HCT116 (cell line): ENCODE measurements around the gene NLGN3. TPM values are rescaled to one million over a fixed set of nuclear protein-coding genes. Genes with fewer than 3 reads are reported as not detected.

Experiments used
- ATAC-seq: fragments of 200-7000 bp; cut with Tn5 transposase; 2 replicates; pipeline ENCODE4 v1.9.1; 2020; ENCODE audit warnings: mild to moderate bottlenecking, moderate library complexity
- BruUV-seq: library from RNA; stranded (reverse); fragments of 400-500 nt; replicated peaks from 2 replicates; lab custom pipeline; 2021; lab: Mats Ljungman, UMichigan
- CTCF ChIA-PET: fragments of 300-600 bp; sonication (Branson Sonifier 250); formaldehyde crosslinking; loops from one replicate; lab custom pipeline; 2021; ENCODE audit warnings: antibody characterized with exemption; lab: Charles Lee
- POLR2A ChIA-PET: fragments of 300-600, 350-600 bp; sonication (Branson Sonifier 250); formaldehyde crosslinking; loops from one replicate; lab custom pipeline; 2021; ENCODE audit warnings: antibody characterized with exemption; lab: Charles Lee
- RAD21 ChIA-PET, 2 experiments: fragments of 300-600 bp; sonication (Branson Sonifier 250); formaldehyde crosslinking; loops; one replicate each; lab custom pipeline; 2023; ENCODE audit warnings: low total read pairs in 2 of 2; ENCODE audit not compliant: uncharacterized antibody in 2 of 2, unreplicated experiment in 2 of 2, low non-redundant PET in 1 of 2; lab: Charles Lee
- DNase-seq: peaks from one replicate; pipeline ENCODE4 v3.0.0-alpha.2; 2010; ENCODE audit warnings: low read depth, low spot score
- H2AFZ ChIP-seq: fragments of 200-600 bp; shearing (Covaris generic), sonication (generic); 2 replicates; pipeline ENCODE4 v1.6.1; 2017; ENCODE audit warnings: low read depth, mixed run types, mixed read lengths, antibody characterized with exemption, low read length; ENCODE audit not compliant: poor library complexity, severe bottlenecking
- H3K27ac ChIP-seq: 2 replicates; pipeline ENCODE4 v1.5.1; 2012; ENCODE audit warnings: low read depth, low read length
- H3K27me3 ChIP-seq: fragments of 200-600 bp; sonication (generic); 2 replicates; pipeline ENCODE4 v1.6.1; 2016; ENCODE audit warnings: mixed run types, low read length, mixed read lengths; ENCODE audit not compliant: insufficient read depth
- H3K36me3 ChIP-seq, 2 experiments: fragments of 200-500 bp in 1 of 2; fragments of 200-600 bp in 1 of 2; sonication (Bioruptor generic) in 1 of 2; sonication (generic) in 1 of 2; 2 replicates each; pipeline versions ENCODE4 v1.5.1 to v1.6.1; 2014 to 2016; ENCODE audit warnings: low read length in 2 of 2, inconsistent platforms in 1 of 2, mixed read lengths in 1 of 2, mixed run types in 1 of 2; ENCODE audit not compliant: insufficient read depth in 2 of 2, control insufficient read depth in 1 of 2
- H3K4me1 ChIP-seq, 2 experiments: fragments of 200-600 bp in 1 of 2; sonication (generic) in 1 of 2; 2 replicates each; pipeline versions ENCODE4 v1.5.1 to v1.6.1; 2012 to 2017; ENCODE audit warnings: low read length in 2 of 2, inconsistent platforms in 1 of 2, mild to moderate bottlenecking in 1 of 2, mixed read lengths in 1 of 2, mixed run types in 1 of 2, moderate library complexity in 1 of 2; ENCODE audit not compliant: insufficient read depth in 2 of 2, control insufficient read depth in 1 of 2
- H3K4me2 ChIP-seq: fragments of 200-600 bp; sonication (generic); 2 replicates; pipeline ENCODE4 v1.6.1; 2017; ENCODE audit warnings: mixed run types, low read length, mixed read lengths
- H3K4me3 ChIP-seq, 2 experiments: fragments of 200-600 bp in 1 of 2; sonication (generic) in 1 of 2; replicated peaks in 1 of 2; 2 replicates each; pipeline ENCODE4 v1.5.1; 2011 to 2016; ENCODE audit warnings: low read length in 2 of 2, control low read depth in 1 of 2, low read depth in 1 of 2, mild to moderate bottlenecking in 1 of 2, mixed read lengths in 1 of 2, mixed run types in 1 of 2
- H3K79me2 ChIP-seq: fragments of 200-600 bp; sonication (generic); 2 replicates; pipeline ENCODE4 v1.6.1; 2017; ENCODE audit warnings: mild to moderate bottlenecking, mixed run types, low read length, moderate library complexity, mixed read lengths; ENCODE audit not compliant: insufficient read depth
- H3K9ac ChIP-seq: fragments of 200-600 bp; sonication (generic); 2 replicates; pipeline ENCODE4 v1.6.1; 2016; ENCODE audit warnings: low read length, mixed read lengths
- H3K9me2 ChIP-seq: fragments of 200-600 bp; sonication (generic), shearing (Covaris generic); 2 replicates; pipeline ENCODE4 v1.6.1; 2017; ENCODE audit warnings: mixed run types, mild to moderate bottlenecking, moderate library complexity; ENCODE audit not compliant: insufficient read depth
- H3K9me3 ChIP-seq, 2 experiments: fragments of 200-500 bp in 1 of 2; fragments of 200-600 bp in 1 of 2; sonication (Bioruptor generic) in 1 of 2; sonication (generic) in 1 of 2; 2 replicates each; pipeline ENCODE4 v1.6.1; 2014 to 2017; ENCODE audit warnings: low read length in 2 of 2, mixed read lengths in 2 of 2, inconsistent platforms in 1 of 2, low read depth in 1 of 2, mild to moderate bottlenecking in 1 of 2, mixed run types in 1 of 2, moderate library complexity in 1 of 2; ENCODE audit not compliant: control insufficient read depth in 1 of 2, insufficient read depth in 1 of 2
- H4K20me1 ChIP-seq: fragments of 200-600 bp; sonication (generic), shearing (Covaris generic); 2 replicates; pipeline ENCODE4 v1.6.1; 2017; ENCODE audit warnings: mixed run types, mild to moderate bottlenecking, moderate library complexity; ENCODE audit not compliant: insufficient read depth
- CBX3 ChIP-seq: IDR thresholded peaks from 2 replicates; pipeline ENCODE4 v1.6.1; 2012; ENCODE audit warnings: low read depth
- EGR1 ChIP-seq: IDR thresholded peaks from 2 replicates; pipeline ENCODE4 v1.6.1; 2012; ENCODE audit warnings: low read depth
- EZH2 ChIP-seq: fragments of 200-600 bp; sonication (generic); IDR thresholded peaks from 2 replicates; pipeline ENCODE4 v1.6.1; 2017; ENCODE audit warnings: antibody characterized with exemption, mixed run types
- EZH2phosphoT487 ChIP-seq: fragments of 200-600 bp; IDR thresholded peaks from 2 replicates; pipeline ENCODE4 v1.6.1; 2018; ENCODE audit warnings: antibody characterized with exemption, borderline replicate concordance
- POLR2A ChIP-seq: IDR thresholded peaks from 2 replicates; pipeline ENCODE4 v1.7.0; 2011; ENCODE audit warnings: borderline replicate concordance; ENCODE audit not compliant: insufficient read depth, insufficient read length; ENCODE audit errors: extremely low read depth
- RAD21 ChIP-seq: IDR thresholded peaks from 2 replicates; pipeline ENCODE4 v1.6.1; 2012; ENCODE audit warnings: low read depth, mild to moderate bottlenecking
- SIN3A ChIP-seq: IDR thresholded peaks from 2 replicates; pipeline ENCODE4 v1.6.1; 2012; ENCODE audit warnings: low read depth
- SRF ChIP-seq: IDR thresholded peaks from 2 replicates; pipeline ENCODE4 v1.6.1; 2012; ENCODE audit warnings: low read depth
- YY1 ChIP-seq: IDR thresholded peaks from 2 replicates; pipeline ENCODE4 v1.6.1; 2011; ENCODE audit warnings: low read length, low read depth, moderate library complexity, mild to moderate bottlenecking; ENCODE audit not compliant: insufficient replicate concordance; ENCODE audit errors: extremely low read depth
- intact Hi-C: fragments of 100-400 bp; cut with micrococcal nuclease; formaldehyde crosslinking; loops from 2 replicates; pipeline ENCODE4 v1.10.0; 2022
- total RNA-seq: library from RNA; stranded (reverse); gene quantifications from one replicate; pipeline ENCODE4 v1.2.1, GENCODE V29; 2021; ENCODE audit not compliant: unreplicated experiment
- TF ChIP-seq, protein P1 (sequence below), 3 experiments: fragments of 200-600 bp in 1 of 3; sonication (generic) in 1 of 3; IDR thresholded peaks in 2 of 3; conservative IDR thresholded peaks in 1 of 3; 2 replicates each; pipeline ENCODE4 v1.5.1; 2012 to 2017; ENCODE audit warnings: low read depth in 2 of 3, low read length in 2 of 3, antibody characterized with exemption in 1 of 3, borderline replicate concordance in 1 of 3, control low read depth in 1 of 3, mild to moderate bottlenecking in 1 of 3, mixed read lengths in 1 of 3, mixed run types in 1 of 3, moderate library complexity in 1 of 3; ENCODE audit not compliant: insufficient read depth in 1 of 3
- TF ChIP-seq, protein P2 (sequence below): IDR thresholded peaks from 2 replicates; pipeline ENCODE4 v1.6.1; 2012; ENCODE audit warnings: low read depth
- TF ChIP-seq, protein P3 (sequence below): IDR thresholded peaks from 2 replicates; pipeline ENCODE4 v1.6.1; 2012

NLGN3 gene
- total RNA-seq, 1 experiment from 2014 or later = 1.4 TPM

DNA sequence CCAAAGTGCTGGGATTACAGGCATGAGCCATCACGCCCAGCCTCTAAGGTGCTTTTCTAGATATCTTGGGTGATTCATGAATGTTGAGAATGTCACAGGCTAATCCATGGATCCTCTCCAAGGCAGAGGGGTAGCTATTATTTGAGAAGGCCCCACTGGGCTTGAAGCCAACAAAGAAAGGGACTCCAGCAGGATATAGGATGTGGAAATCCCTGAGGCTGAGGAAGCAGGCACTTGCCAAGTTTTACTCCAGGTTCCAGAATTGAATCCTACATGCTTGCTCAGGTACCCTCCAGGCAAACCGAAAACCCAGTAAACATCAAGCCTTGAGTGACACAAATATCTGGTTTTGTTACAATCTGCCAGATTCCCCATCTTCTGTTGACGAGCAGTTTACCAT, 15.8 kb downstream of the NLGN3 start:
- no peak overlapping the region for H2AFZ ChIP-seq
- BruUV-seq = no TSS peak
- no peaks in the 10 kb centered on the region for H4K20me1 ChIP-seq
- POLR2A ChIA-PET = no interaction called here
- TF ChIP-seq POLR2A (no peak), YY1 (no peak), CBX3 (no peak), EGR1 (no peak), RAD21 (no peak)
- TF ChIP-seq, protein P1, sequence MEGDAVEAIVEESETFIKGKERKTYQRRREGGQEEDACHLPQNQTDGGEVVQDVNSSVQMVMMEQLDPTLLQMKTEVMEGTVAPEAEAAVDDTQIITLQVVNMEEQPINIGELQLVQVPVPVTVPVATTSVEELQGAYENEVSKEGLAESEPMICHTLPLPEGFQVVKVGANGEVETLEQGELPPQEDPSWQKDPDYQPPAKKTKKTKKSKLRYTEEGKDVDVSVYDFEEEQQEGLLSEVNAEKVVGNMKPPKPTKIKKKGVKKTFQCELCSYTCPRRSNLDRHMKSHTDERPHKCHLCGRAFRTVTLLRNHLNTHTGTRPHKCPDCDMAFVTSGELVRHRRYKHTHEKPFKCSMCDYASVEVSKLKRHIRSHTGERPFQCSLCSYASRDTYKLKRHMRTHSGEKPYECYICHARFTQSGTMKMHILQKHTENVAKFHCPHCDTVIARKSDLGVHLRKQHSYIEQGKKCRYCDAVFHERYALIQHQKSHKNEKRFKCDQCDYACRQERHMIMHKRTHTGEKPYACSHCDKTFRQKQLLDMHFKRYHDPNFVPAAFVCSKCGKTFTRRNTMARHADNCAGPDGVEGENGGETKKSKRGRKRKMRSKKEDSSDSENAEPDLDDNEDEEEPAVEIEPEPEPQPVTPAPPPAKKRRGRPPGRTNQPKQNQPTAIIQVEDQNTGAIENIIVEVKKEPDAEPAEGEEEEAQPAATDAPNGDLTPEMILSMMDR (IDR thresholded peaks at IDR 0.05 in 2 of 3, conservative IDR thresholded peaks at IDR 0.05 in 1 of 3; ENCODE audit: borderline replicate concordance in 1 of 3, insufficient read depth in 1 of 3, low read depth in 2 of 3, low read length in 2 of 3) = no peak
- no peaks in the 10 kb centered on the region for H3K36me3 ChIP-seq
- no peaks in the 10 kb centered on the region for H3K9me3 ChIP-seq
- H3K27ac ChIP-seq = no peak overlapping the region
- RAD21 ChIA-PET = no interaction called here
- no peaks in the 10 kb centered on the region for H3K79me2 ChIP-seq
- H3K9ac ChIP-seq = no peak overlapping the region
- H3K4me3 ChIP-seq = no peak overlapping the region
- CTCF ChIA-PET = no interaction called here
- intact Hi-C loops = no loop called here
- no peaks in the 10 kb centered on the region for H3K9me2 ChIP-seq
- no peaks in the 10 kb centered on the region for H3K27me3 ChIP-seq
- no peaks in the 10 kb centered on the region for H3K4me1 ChIP-seq
- H3K4me2 ChIP-seq = no peak overlapping the region
- ATAC-seq = no peak
- no peak for DNase-seq

DNA sequence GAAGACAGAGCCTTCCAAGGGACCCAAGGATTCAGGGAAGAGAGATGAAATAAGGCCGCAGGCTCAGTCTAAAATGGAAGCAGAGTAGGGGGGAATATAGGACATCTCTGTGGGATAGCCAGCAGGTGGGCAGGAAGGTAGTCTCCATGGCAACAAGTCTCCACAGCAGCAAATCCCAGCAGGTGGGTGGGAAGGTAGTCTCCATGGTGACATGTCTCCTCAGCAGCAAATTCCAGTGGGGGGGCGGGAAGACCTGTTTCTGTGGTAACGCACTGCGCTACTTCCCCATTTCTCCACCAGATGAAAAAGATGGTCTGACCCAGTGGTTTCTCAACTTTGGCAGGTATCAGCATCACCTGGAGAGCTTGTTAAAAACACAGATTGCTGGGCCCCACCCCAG, 18.3 kb downstream of the NLGN3 start:
- Histone ChIP-seq H3K27me3 (no peaks in the 10 kb centered on the region), H2AFZ (no peak overlapping the region), H4K20me1 (no peaks in the 10 kb centered on the region), H3K4me1 (no peaks in the 10 kb centered on the region), H3K9ac (no peak overlapping the region), H3K27ac (no peak overlapping the region), H3K9me2 (no peaks in the 10 kb centered on the region), H3K9me3 (no peaks in the 10 kb centered on the region), H3K36me3 (no peaks in the 10 kb centered on the region), H3K4me3 (no peak overlapping the region), H3K4me2 (no peak overlapping the region), H3K79me2 (no peaks in the 10 kb centered on the region)
- ATAC-seq (no peak), DNase-seq (no peak)
- no peak for TF ChIP-seq EZH2phosphoT487
- TF ChIP-seq, protein P1 (IDR thresholded peaks at IDR 0.05 in 2 of 3, conservative IDR thresholded peaks at IDR 0.05 in 1 of 3; ENCODE audit: borderline replicate concordance in 1 of 3, insufficient read depth in 1 of 3, low read depth in 2 of 3, low read length in 2 of 3) = no peak
- no peak for TF ChIP-seq EGR1
- TF ChIP-seq, protein P2, sequence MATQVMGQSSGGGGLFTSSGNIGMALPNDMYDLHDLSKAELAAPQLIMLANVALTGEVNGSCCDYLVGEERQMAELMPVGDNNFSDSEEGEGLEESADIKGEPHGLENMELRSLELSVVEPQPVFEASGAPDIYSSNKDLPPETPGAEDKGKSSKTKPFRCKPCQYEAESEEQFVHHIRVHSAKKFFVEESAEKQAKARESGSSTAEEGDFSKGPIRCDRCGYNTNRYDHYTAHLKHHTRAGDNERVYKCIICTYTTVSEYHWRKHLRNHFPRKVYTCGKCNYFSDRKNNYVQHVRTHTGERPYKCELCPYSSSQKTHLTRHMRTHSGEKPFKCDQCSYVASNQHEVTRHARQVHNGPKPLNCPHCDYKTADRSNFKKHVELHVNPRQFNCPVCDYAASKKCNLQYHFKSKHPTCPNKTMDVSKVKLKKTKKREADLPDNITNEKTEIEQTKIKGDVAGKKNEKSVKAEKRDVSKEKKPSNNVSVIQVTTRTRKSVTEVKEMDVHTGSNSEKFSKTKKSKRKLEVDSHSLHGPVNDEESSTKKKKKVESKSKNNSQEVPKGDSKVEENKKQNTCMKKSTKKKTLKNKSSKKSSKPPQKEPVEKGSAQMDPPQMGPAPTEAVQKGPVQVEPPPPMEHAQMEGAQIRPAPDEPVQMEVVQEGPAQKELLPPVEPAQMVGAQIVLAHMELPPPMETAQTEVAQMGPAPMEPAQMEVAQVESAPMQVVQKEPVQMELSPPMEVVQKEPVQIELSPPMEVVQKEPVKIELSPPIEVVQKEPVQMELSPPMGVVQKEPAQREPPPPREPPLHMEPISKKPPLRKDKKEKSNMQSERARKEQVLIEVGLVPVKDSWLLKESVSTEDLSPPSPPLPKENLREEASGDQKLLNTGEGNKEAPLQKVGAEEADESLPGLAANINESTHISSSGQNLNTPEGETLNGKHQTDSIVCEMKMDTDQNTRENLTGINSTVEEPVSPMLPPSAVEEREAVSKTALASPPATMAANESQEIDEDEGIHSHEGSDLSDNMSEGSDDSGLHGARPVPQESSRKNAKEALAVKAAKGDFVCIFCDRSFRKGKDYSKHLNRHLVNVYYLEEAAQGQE = no peak
- TF ChIP-seq EZH2 = no peak
- TF ChIP-seq, protein P3, sequence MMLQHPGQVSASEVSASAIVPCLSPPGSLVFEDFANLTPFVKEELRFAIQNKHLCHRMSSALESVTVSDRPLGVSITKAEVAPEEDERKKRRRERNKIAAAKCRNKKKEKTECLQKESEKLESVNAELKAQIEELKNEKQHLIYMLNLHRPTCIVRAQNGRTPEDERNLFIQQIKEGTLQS = no peak
- no peak for TF ChIP-seq SRF
- TF ChIP-seq SIN3A = no peak
- ChIA-PET POLR2A (no interaction called here), CTCF (no interaction called here), RAD21 (no interaction called here)
- BruUV-seq = no TSS peak
- intact Hi-C loops = no loop called here
